IPS DF 6.9 (cell line): ENCODE results near the gene MYH6.
"Not testable (repeated sequence)": the region's sequence is repeated elsewhere in the genome, so short reads cannot be mapped to it uniquely, and the experiment has no call there.

Source experiments
- DNase-seq: peaks from one replicate; pipeline ENCODE4 v3.0.0-alpha.2; 2013; ENCODE audit warnings: low read depth, low spot score
- H3K27ac ChIP-seq: one replicate; pipeline ENCODE4 v1.5.1; 2013; ENCODE audit warnings: low read length, control low read depth
- H3K27me3 ChIP-seq: 2 replicates; pipeline ENCODE4 v1.6.1; 2013; ENCODE audit warnings: mild to moderate bottlenecking, low read length; ENCODE audit not compliant: control insufficient read depth, insufficient read depth
- H3K36me3 ChIP-seq: 2 replicates; pipeline ENCODE4 v1.6.1; 2013; ENCODE audit warnings: low read length; ENCODE audit not compliant: control insufficient read depth, insufficient read depth
- H3K4me1 ChIP-seq: 2 replicates; pipeline ENCODE4 v1.6.1; 2013; ENCODE audit warnings: low read length; ENCODE audit not compliant: control insufficient read depth, insufficient read depth
- H3K4me3 ChIP-seq: 2 replicates; pipeline ENCODE4 v1.5.1; 2013; ENCODE audit warnings: mild to moderate bottlenecking, low read length
- H3K9me3 ChIP-seq: 2 replicates; pipeline ENCODE4 v1.6.1; 2013; ENCODE audit warnings: low read length, inconsistent platforms; ENCODE audit not compliant: control insufficient read depth, insufficient read depth
- WGBS: extraction: QIAGEN DNeasy Blood & Tissue Kit; methylation state at CpG from one replicate; pipeline ENCODE4 v1.1.7; 2013; ENCODE audit warnings: mixed read lengths, missing lambda C conversion rate; ENCODE audit not compliant: insufficient read length, insufficient coverage; 5-methylcytosine and 5-hydroxymethylcytosine counted together

The MYH6 gene

GRCh38 chr14:23423657-23424056 is 15.6 kb upstream of the MYH6 start:
- no peak overlapping the region for H3K4me3 ChIP-seq
- no peaks in the 10 kb centered on the region for H3K27me3 ChIP-seq
- no peak for DNase-seq
- no peak overlapping the region for H3K27ac ChIP-seq
- WGBS: no CpG with 5 or more reads among the region's 6 CpGs
- no peaks in the 10 kb centered on the region for H3K4me1 ChIP-seq
- no peaks in the 10 kb centered on the region for H3K9me3 ChIP-seq
- no peaks in the 10 kb centered on the region for H3K36me3 ChIP-seq

- H3K36me3 ChIP-seq: no peaks in the 10 kb centered on the region; the same call in 1 of the 2 replicates
- no peak overlapping the region for H3K4me3 ChIP-seq
- no peak for DNase-seq
- no peaks in the 10 kb centered on the region for H3K27me3 ChIP-seq
- no peaks in the 10 kb centered on the region for H3K9me3 ChIP-seq
- H3K4me1 ChIP-seq: no peaks in the 10 kb centered on the region
- H3K27ac ChIP-seq: no peak overlapping the region
Measured at GRCh38 chr14:23421594-23421993, 13.5 kb upstream of the MYH6 start.

- not testable (repeated sequence) for H3K27ac ChIP-seq, H3K36me3 ChIP-seq, H3K9me3 ChIP-seq, H3K4me3 ChIP-seq, H3K4me1 ChIP-seq, H3K27me3 ChIP-seq, DNase-seq
- WGBS: 100% methylated on average over 1 of the region's 17 CpGs
Measured at GRCh38 chr14:23419646-23420045, 11.6 kb upstream of the MYH6 start.

GRCh38 chr14:23418021-23418420 is 9.9 kb upstream of the MYH6 start:
- Histone ChIP-seq H3K4me3 (no peak overlapping the region), H3K27me3 (no peaks in the 10 kb centered on the region), H3K4me1 (no peaks in the 10 kb centered on the region), H3K27ac (no peak overlapping the region), H3K36me3 (no peaks in the 10 kb centered on the region; the same call in 1 of the 2 replicates), H3K9me3 (no peaks in the 10 kb centered on the region)
- DNase-seq: no peak
- no CpG with 5 or more reads among the region's 21 CpGs for WGBS

- not testable (repeated sequence) for H3K27ac ChIP-seq, H3K4me3 ChIP-seq, H3K4me1 ChIP-seq, H3K9me3 ChIP-seq, H3K36me3 ChIP-seq, H3K27me3 ChIP-seq, DNase-seq
- WGBS: no CpG with 5 or more reads among the region's 12 CpGs
Measured at GRCh38 chr14:23417269-23417668, 9.2 kb upstream of the MYH6 start.

- no peak overlapping the region for H3K27ac ChIP-seq
- H3K4me1 ChIP-seq: no peaks in the 10 kb centered on the region
- no CpG with 5 or more reads among the region's 11 CpGs for WGBS
- no peaks in the 10 kb centered on the region; the same call in 1 of the 2 replicates for H3K36me3 ChIP-seq
- no peak overlapping the region for H3K4me3 ChIP-seq
- no peaks in the 10 kb centered on the region for H3K9me3 ChIP-seq
- no peaks in the 10 kb centered on the region for H3K27me3 ChIP-seq
- DNase-seq: no peak
Measured at GRCh38 chr14:23416801-23417200, 8.7 kb upstream of the MYH6 start.

GRCh38 chr14:23415821-23416778 is 8.0 kb upstream of the MYH6 start:
- Histone ChIP-seq H3K9me3 (no peaks in the 10 kb centered on the region), H3K4me1 (no peaks in the 10 kb centered on the region), H3K27me3 (no peaks in the 10 kb centered on the region), H3K4me3 (no peak overlapping the region), H3K27ac (no peak overlapping the region), H3K36me3 (no peaks in the 10 kb centered on the region; the same call in 1 of the 2 replicates)
- WGBS: no CpG with 5 or more reads among the region's 21 CpGs
- no peak for DNase-seq

GRCh38 chr14:23414906-23415820 is 7.1 kb upstream of the MYH6 start:
- Histone ChIP-seq H3K27ac (no peak overlapping the region), H3K27me3 (no peaks in the 10 kb centered on the region), H3K36me3 (no peaks in the 10 kb centered on the region; the same call in 1 of the 2 replicates), H3K9me3 (no peaks in the 10 kb centered on the region), H3K4me1 (no peaks in the 10 kb centered on the region), H3K4me3 (no peak overlapping the region)
- no peak for DNase-seq
- WGBS: no CpG with 5 or more reads among the region's 39 CpGs

GRCh38 chr14:23414254-23414653 is 6.2 kb upstream of the MYH6 start:
- Histone ChIP-seq H3K4me3 (no peak overlapping the region), H3K9me3 (no peaks in the 10 kb centered on the region), H3K36me3 (no peaks in the 10 kb centered on the region; the same call in 1 of the 2 replicates), H3K4me1 (no peaks in the 10 kb centered on the region), H3K27me3 (no peaks in the 10 kb centered on the region), H3K27ac (no peak overlapping the region)
- WGBS: no CpG with 5 or more reads among the region's 3 CpGs
- DNase-seq: no peak

GRCh38 chr14:23413681-23414080 is 5.6 kb upstream of the MYH6 start:
- H3K9me3 ChIP-seq: no peaks in the 10 kb centered on the region
- WGBS: no CpG with 5 or more reads among the region's 16 CpGs
- H3K27me3 ChIP-seq: no peaks in the 10 kb centered on the region
- H3K27ac ChIP-seq: no peak overlapping the region
- H3K4me1 ChIP-seq: no peaks in the 10 kb centered on the region
- H3K36me3 ChIP-seq: no peaks in the 10 kb centered on the region; the same call in 1 of the 2 replicates
- DNase-seq: no peak
- no peak overlapping the region for H3K4me3 ChIP-seq
